LoVo (cell line): ENCODE data around the gene LBP.
"Not testable (repeated sequence)": the region's sequence is repeated elsewhere in the genome, so short reads cannot be mapped to it uniquely, and the experiment has no call there.

ENCODE experiments used
- DNase-seq: peaks from one replicate; pipeline ENCODE4 v3.0.0-alpha.2; 2016; ENCODE audit warnings: low spot score

The LBP gene, protein sequence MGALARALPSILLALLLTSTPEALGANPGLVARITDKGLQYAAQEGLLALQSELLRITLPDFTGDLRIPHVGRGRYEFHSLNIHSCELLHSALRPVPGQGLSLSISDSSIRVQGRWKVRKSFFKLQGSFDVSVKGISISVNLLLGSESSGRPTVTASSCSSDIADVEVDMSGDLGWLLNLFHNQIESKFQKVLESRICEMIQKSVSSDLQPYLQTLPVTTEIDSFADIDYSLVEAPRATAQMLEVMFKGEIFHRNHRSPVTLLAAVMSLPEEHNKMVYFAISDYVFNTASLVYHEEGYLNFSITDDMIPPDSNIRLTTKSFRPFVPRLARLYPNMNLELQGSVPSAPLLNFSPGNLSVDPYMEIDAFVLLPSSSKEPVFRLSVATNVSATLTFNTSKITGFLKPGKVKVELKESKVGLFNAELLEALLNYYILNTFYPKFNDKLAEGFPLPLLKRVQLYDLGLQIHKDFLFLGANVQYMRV

DNA sequence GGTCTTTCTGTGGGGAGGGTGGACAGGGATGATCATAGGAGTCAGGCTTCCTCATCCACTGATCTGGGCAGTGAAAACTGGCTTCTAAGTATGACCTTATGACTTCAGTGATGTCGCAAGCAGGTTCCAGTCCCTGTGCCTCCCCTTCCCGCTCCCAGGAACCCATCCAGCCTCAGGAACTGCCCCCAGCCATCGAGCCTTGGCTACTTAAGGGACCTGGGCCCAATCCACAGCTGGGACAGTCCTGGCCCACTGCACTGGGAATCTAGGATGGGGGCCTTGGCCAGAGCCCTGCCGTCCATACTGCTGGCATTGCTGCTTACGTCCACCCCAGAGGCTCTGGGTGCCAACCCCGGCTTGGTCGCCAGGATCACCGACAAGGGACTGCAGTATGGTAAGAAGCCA is at the start of gene LBP:
Gene LBP (plus strand): TSS at position 236 of the 405 bp plus-strand sequence. CDS start 35 bp downstream, at position 271.
- DNase-seq, result no peak

DNA sequence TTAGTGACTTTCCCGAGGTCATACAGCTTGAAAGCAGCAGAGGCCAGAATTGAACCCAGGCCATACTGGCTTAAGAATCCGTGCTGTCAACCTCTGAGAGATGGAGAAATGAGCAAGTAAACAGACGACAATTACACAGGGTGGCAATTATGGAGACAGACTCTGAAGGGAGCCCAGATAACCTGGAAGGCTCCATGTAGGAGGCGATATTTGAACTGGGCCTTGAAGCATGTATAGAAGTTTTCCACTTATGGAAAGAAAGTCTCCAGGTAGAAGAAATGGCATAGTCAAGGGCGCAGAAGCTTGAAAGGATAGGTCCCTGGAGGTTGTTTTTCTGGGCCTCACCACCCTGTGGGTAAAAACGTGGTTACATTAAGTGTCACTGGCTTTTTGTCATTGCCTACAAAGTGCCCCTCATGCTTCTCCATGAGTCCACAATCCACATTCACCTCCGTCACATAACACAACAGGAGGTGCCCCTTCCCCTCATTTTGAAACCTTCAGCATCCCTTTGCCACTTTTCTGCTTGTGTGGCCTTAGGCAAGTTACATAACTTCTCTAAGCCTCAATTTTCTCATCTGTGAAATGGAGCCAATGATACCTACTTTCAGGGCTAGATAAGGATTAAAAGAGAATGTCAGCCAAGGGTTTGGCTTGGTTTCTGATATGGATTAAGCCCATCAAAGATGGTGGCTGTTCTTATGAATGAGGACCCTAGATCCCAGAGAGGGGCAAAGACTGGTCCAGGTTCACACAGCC is 48.2 kb upstream of the LBP start:
- no peak for DNase-seq

DNA sequence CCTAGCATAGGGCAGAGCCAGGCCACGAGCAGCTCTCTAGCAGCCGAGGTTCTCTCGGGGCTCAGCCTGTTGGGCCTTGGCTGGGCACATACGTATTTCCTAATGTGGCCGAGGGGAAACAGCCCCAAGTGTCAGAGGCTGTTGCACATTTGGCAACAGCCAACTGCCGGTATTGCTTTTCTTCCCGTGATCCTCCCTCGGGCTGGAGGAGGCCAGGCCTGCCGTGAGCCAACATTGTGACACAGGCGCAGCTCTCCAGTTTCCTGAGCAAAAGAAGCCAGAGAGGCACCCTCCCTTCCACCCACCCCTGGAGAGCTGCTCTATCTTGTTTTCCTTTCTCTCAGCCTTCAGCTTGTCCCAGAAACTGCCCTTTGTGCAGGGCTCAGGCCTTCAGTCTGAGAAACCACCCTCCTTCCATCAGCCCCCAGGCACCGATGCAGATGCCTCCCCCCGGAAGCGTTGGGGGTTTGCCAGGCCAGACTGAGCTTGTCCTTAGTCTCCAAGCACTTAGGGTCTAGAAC is 47.5 kb upstream of the LBP start:
- DNase-seq, result no peak

DNA sequence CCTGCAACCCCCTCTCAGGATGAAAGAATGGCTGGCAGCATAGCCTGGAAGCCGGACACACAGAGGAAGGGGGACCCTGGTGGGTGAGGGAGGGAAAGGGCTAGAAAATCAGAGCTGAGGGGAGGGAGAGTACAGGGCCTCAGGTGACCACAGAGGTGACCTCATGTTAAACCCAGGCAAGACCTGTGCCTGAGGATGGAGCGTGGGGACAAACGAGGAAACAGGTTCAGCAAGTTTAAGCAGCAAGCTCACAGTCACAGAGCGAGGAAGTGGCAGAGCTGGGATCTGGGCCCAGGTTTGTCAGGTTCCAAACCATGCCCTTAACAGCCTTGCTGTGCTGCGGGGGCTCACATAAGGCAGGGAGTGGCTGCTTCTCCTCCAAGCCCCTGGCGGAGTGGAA is 46.3 kb upstream of the LBP start:
- DNase-seq, result no peak

DNA sequence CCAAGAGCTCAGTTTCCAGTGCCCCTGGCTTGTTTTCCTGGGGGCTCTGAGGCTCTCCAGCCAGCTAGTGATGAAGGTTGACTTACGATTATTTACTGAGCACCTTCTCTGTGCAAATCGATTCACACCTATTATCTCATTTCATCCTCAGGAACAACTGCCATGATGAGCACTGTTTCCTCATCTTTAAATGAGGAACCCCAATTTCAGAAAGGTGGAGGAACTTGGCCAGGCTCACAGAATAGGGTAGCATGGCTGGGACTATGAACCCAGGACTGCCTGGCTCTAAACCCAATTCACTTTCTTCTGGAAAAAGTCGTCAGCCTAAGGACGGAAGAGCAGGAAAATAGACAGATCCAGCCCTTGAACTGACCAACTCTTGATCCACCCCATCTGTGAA is 45.8 kb upstream of the LBP start:
- no peak for DNase-seq

DNA sequence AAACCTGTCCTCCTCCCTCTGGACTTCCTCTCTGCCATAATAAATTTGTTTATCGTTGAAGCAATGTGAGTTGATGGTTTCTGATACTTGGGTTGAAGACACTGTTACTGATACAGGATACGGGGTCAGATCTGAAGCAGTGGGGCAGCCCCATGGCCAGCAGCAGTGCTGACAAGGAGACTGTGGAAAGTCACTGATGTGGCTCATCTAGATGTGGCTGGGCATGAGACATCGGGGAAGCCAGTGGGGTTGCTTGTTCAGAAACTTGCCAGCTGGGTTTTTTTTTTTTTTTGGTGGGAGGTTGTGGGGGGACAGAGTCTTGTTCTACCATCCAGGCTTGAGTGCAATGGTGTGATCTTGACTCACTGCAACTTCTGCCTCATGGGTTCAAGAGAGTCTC is 45.0 kb upstream of the LBP start:
- DNase-seq, result no peak

DNA sequence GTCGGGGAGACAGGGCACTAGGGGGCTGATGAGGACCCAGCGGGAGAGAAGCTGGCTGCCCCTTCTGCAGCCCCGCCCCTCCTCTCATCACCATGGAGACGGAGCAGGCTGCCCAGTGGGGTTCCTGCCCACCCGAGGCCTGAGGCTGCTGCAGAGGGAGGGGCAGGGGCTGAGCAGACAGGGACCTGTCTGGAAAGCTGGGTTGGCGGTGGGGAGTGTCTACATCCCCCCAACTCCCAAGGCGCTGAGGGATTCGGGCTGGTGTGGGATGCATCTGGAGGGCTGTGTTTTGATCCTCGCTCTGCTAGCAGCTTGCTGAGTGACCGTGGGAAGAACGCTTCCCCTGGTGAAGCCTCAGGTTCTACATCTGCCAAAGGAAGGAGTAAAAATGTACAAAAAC is 43.5 kb upstream of the LBP start:
- no peak for DNase-seq

DNA sequence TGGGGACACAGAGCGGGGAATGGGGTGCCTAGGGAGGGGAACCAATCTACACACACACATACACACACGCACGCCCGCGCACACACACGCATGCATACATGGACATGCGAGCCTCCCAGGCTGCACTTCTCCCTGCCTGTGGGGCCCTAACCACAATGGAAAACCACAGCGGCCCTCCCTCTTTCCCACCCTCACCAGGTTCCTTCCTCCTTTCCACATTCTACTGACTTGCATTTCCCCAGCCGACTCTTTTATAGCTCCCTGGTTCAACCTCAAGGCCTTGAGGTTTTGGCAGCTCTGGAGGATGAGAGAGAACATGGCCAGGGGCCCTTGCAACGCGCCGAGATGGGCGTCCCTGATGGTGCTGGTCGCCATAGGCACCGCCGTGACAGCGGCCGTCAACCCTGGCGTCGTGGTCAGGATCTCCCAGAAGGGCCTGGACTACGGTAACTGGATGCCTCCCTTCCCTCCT is 42.3 kb upstream of the LBP start, which contains the start of gene BPI:
Gene BPI (plus strand): TSS at position 249 of the 472 bp plus-strand sequence. CDS start 68 bp downstream, at position 317.
- DNase-seq, result no peak

DNA sequence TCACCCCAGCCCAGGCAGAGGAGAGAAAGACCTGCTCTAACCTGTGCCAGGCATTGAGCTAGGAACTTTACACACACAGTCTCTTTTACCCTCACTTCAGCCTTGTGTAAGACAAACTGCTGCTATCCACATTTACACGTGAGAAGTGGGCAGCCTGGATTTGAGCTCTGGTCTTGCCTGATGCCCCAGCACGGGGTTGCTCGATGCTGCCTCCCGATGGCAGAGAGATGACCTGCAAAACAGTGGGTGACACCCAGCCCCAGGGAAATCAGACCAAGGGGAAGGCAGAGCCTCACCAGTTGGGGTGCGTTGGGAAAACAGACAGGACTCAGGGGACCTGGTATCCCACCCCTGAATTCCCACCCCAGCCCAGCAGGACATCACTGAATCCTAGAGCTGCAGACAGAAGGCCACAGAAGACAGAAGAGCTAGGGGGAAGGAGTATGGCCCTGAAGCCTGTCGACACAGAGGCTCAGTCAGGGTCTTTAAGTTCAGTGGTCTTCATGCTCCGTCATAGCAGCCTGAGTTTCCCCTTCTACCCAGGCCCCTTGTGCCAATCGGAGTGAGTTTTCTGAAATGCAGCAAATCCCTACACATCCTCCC is 41.3 kb upstream of the LBP start:
- no peak for DNase-seq

DNA sequence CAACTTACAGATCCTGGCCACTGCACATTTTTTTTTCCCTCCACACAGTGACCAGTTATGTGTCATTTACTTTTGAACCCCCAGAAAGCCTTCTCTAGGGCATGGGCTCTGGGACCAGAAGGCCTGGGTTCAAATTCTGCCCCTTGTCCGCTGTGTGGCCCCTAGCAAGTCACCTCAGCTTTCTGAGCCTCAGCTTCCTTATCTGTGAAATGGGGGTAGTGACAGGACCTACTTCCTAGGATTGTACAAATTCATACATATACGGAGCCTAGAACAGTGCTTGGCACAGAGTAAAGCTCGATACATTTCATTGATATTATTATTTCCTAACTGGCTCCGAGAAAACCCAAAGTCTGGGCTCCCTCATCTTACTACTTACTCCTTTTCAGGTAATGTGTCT is 40.7 kb upstream of the LBP start:
- no peak for DNase-seq

DNA sequence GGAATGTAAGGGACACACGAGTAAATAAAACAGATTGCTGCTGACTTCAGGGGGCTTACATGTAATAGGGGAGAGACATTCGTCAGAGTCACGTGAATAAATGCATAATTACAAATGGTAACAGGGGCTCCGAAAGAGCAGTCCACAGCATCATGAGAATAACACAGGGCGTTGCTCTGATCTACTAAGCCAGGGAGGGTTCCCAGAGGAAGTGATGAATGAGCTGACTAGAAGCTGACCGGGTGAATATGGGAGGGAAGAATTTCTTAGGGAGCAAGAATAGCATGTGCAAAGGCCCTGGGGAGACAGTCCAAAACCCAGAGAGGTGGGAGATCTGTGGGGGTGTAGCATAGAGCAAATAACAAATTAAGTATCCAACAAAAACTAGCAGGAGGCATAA is 39.9 kb upstream of the LBP start:
- no peak for DNase-seq

DNA sequence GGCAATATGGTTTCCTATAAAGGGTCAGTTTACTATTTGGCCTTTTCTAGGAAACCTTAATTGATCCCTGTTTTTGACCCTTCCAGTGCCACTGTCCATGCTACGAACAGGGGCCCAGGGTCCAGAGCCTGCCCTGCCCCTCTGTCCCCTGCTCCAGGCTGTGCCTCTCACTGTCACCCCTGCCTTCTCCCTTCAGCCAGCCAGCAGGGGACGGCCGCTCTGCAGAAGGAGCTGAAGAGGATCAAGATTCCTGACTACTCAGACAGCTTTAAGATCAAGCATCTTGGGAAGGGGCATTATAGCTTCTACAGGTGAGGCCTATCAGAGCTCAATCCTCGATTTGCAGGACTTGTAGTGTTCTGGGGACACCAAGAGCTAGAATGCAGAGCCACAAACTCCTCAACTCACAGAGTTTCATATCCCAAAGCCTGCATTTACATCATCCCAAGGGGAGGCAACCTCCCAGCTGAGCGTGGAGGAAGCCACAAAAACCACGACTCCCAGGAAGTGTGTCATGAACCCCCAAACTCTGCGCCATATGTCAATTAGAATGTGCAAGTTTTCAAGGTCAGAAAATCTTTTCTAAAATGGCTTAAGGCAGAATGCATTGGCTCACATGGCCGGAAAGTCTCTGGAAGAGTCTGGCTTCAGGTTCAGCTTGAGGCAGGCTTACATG is 38.8 kb upstream of the LBP start:
- DNase-seq, result no peak

DNA sequence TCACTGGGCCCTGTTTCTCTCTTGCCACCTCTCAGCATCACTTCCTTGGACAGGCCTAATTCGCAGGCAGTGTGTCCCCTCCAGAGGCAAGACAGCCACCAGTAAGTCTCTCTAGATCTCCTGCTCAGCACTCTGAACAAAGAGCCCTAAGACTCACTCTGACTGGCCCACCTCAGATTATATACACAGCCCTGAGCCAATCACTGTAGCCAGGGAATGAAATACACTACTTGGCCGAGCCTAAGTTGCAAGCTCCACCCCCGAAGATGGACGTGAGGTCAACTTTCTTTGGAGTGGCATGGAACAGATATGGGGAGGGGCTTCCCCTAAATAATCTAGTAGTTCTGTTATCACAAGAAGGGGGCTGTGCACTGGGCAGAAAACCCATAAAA is 38.2 kb upstream of the LBP start:
- no peak for DNase-seq

DNA sequence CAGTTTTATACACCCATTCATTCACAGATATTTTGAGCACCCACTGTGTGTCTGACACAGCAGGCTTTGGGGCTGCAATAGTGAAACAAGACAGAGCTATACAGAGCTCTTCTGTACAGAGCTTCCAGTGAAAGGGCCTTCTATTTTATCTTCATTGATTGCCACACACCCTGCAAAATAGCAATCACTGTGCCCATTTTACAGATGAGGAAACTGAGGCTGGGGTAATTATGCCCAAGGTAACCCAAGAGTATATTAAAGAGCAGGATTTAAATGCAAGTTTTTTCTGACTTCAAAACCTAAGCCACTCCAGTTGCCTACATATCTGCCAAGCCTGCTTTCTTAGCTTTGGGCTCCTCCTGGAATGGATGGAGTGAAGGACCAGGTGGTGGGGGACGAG is 37.8 kb upstream of the LBP start:
- no peak for DNase-seq

DNA sequence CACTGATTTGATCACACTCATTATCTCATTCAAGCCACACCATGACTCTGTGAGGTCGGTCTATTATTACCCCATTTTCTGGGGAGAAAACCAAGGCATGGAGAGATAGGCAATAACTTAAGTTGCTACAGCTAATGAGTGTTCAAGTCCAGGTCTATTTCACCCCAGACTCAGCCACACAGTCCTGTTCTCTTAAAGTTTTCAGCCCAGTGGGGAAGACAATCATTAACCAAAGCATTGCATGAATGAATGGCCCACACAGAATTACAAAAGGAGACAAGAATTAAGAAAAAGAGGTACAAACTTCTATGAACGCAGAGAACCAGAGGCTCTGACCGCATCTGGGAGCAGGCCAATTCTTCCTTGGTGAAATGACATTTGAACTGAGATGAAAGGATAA is 35.2 kb upstream of the LBP start:
- DNase-seq, result no peak

DNA sequence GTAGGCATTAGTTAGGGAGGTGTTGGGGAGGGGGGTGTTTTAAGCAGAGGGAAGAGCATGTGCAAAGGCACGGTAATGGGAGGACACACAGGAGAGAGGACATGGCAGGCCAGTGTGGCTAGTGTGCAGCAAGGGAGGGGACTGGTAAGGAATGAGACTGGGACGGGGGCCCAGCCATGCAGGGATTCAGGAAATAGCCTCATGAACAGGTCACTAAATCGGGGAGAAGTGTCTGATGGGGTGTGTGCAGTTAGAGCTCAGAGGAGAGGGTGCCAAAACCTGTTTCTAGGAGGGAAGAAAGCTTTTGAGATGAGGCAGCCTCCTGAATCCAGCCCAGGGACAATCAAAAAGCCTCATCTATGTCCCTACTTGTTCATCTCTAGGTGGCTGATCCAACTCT is 34.8 kb upstream of the LBP start:
- no peak for DNase-seq

DNA sequence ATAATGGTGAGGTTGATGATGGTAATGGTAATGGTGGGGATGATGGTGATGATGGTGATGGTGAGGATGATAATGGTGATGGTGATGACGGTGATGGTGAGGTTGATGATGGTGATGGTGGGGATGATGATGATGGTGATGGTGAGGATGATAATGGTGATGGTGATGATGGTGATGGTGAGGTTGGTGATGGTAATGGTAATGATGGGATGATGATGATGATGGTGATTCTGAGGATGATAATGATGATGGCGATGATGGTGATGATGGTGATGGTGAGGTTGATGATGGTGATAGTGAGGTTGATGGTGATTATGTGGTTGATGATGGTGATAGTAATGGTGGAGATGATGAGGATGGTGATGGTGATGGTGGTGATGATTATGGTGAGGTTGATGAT is 32.6 kb upstream of the LBP start:
- no peak for DNase-seq

DNA sequence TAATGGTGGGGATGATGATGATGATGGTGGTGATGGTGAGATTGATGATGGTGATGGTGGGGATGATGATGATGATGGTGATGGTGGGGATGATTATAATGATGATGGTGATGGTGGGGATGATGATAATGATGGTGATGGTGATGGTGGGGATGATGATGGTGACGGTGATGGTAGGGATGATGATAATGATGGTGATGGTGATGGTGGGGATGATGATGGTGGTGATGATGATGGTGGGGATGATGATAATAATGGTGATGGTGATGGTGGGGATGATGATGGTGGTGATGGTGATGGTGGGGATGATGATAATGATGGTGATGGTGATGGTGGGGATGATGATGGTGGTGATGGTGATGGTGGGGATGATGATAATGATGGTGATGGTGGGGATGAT is 31.9 kb upstream of the LBP start:
- DNase-seq, result not testable (repeated sequence)

DNA sequence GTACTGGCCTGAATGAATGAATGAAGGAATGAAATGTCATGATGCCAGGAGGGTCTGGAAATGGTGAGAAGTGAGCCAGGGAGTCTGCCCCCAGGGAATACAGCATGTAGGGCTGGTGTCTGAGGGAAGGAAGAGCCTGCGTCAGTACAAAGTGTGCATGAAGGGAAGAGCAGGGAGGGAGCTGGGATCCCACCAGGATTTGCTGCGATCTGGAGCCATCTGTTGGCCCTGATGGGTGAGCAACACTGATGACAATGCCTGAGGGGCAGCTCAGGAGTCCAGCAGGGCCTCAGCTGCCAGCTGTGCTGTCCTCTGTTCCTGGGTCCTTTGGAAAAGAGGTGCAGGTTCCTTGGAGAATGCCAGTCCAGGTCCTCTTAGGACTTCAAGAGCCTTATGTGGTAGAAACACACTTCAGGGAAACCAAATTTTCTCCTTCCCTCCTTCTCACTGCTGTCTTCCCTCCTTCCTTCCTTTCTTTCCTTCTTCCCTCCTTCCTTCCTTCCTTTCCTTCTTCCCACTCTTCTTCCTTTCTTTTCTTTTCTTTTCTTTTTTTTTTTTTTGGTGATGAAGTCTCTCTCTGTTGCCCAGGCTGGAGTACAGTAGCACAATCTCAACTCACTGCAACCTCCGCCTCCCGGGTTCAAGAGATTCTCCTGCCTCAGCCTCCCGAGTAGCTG is 30.9 kb upstream of the LBP start:
- DNase-seq, result no peak

DNA sequence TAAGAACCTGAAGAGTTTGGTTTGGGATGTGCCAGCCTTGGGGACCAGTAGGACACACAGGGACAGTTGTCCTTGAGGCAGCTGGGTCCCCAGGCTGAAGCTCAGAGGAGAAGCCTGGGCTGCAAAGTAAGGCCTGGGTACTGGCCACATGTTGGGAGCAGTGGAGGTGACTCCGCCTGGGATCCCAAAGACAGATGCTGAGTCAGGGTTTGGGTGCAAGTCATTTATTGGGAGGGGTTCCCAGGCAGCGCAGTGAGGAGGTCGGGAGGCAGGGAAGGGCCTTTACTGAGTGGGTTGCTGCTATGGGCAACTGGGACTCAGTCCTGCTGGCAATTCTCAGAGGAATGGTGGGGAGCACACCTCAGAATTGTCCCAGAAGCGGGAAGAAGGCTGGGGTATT is 29.9 kb upstream of the LBP start:
- DNase-seq, result no peak

DNA sequence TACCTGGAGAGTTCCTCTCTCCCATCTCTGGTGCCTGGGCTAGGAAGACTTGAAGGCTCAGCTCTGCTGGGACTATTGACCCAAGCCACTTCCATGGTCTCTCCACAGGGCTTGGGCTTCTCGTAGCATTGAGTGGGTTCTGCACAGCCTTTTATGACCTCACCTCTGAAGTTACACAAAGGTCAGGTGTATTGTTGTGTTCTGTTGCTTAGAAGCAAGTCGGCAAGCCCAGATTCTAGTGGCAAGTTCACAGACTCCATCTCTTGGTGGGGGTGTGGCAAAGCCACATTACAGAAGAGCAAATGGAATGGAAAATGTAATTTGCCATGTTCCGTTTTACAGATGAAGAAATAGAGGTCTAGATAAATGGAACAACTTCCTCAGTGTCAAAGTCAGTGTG is 28.9 kb upstream of the LBP start:
- DNase-seq, result no peak
